ENCODE measurements around the gene INSC.
A peak's percentile ranks its signal among the peaks of the same experiment; 100 is the strongest.

Gene INSC

DNA sequence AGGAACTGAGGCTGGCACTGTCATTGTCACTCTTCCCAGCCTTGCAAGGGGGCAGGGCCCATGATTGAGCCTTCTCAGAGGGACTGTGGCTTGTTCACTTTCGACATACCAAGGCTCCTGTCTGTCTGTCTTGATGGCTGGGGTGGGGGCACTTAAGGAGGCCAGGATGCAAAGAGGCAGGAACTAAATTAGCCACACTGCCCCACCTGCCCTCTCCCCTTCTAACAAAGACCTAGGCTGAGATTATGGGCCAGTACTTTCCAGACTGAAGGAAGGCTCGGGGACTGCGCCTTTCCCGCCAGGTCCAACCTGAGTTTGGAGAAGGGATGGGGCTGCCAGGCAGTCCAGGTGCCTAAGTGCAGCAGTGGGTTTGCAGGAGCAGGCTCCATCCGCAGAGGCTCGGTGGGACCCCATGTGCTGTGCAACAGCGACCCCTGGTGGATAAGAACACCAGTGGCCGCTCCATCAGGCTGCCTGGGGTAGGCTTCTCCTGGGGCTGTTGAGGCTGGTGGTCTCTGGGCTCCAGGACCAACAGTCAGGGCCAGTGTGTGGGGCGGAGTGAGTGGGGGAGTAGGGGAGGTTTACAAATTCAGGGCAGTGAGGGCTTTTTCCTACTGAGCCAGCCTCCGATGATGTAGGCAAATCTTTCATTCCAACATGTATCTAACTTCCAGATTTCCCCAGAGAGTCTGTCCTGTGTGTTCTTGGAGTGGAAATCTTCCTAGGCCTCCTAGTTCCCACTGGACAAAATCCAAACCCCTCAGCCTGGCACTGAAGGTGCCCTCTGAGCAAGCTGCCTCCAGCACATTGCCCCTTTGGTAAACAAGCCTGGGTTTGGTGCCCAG lies 93.9 kb downstream of the INSC start:
- TF ChIP-seq POLR2A (IDR thresholded peaks at IDR 0.05; ENCODE audit: low read depth, low read length) (no peak), POLR2AphosphoS5 (IDR thresholded peaks at IDR 0.05; ENCODE audit: low read depth, low read length) (no peak), TAF1 (IDR thresholded peaks at IDR 0.05; ENCODE audit: borderline replicate concordance, low read depth, low read length) (no peak)
- peak; percentile 69 for DNase-seq (ENCODE audit: insufficient read length)
- peak; percentile 97 for FAIRE-seq

GRCh38 chr11:15212876-15213275 lies 98.2 kb downstream of the INSC start:
- DNase-seq (ENCODE audit: insufficient read length), result no peak

GRCh38 chr11:15213471-15214231 lies 98.9 kb downstream of the INSC start:
- FAIRE-seq (no peak), DNase-seq (ENCODE audit: insufficient read length) (no peak)

More at GRCh38 chr11:15212876-15213275, 98.2 kb downstream of the INSC start:
- FAIRE-seq, result no peak
- TF ChIP-seq POLR2A (IDR thresholded peaks at IDR 0.05; ENCODE audit: low read depth, low read length) (no peak), POLR2AphosphoS5 (IDR thresholded peaks at IDR 0.05; ENCODE audit: low read depth, low read length) (no peak)

GRCh38 chr11:15215005-15215404 lies 100.3 kb downstream of the INSC start:
- TF ChIP-seq TAF1 (IDR thresholded peaks at IDR 0.05; ENCODE audit: borderline replicate concordance, low read depth, low read length) (no peak), POLR2AphosphoS5 (IDR thresholded peaks at IDR 0.05; ENCODE audit: low read depth, low read length) (no peak), POLR2A (IDR thresholded peaks at IDR 0.05; ENCODE audit: low read depth, low read length) (no peak)
- FAIRE-seq (no peak), DNase-seq (ENCODE audit: insufficient read length) (no peak)

More at GRCh38 chr11:15213471-15214231, 98.9 kb downstream of the INSC start:
- TF ChIP-seq POLR2A (IDR thresholded peaks at IDR 0.05; ENCODE audit: low read depth, low read length) (no peak), TAF1 (IDR thresholded peaks at IDR 0.05; ENCODE audit: borderline replicate concordance, low read depth, low read length) (no peak), POLR2AphosphoS5 (IDR thresholded peaks at IDR 0.05; ENCODE audit: low read depth, low read length) (no peak)

DNA sequence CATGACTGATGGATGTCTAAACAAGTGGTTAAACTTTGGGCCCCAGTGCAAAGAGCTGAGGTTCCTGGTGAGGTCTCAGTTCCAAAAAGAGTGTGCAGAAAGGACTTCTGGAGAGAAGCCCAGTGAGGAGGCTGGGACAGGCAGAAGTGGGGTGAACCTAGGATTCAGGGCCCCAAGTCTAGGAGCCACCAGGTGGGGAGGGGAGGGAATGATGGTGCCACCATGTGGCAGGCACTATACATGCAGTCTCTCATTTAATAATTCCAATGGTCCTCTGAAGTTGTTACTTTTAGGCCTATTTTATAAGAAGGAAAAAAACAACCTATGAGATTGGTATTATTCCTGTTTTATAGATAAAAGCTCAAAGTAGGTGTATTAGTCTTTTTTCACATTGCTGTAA lies 102.0 kb downstream of the INSC start:
- DNase-seq (ENCODE audit: insufficient read length) (no peak), FAIRE-seq (no peak)
- TF ChIP-seq TAF1 (IDR thresholded peaks at IDR 0.05; ENCODE audit: borderline replicate concordance, low read depth, low read length) (no peak), POLR2A (IDR thresholded peaks at IDR 0.05; ENCODE audit: low read depth, low read length) (no peak), POLR2AphosphoS5 (IDR thresholded peaks at IDR 0.05; ENCODE audit: low read depth, low read length) (no peak)

- TF ChIP-seq POLR2A (IDR thresholded peaks at IDR 0.05; ENCODE audit: low read depth, low read length), result no peak
- no peak for TF ChIP-seq POLR2AphosphoS5 (IDR thresholded peaks at IDR 0.05; ENCODE audit: low read depth, low read length)
- no peak for TF ChIP-seq TAF1 (IDR thresholded peaks at IDR 0.05; ENCODE audit: borderline replicate concordance, low read depth, low read length)
- FAIRE-seq, result no peak
- DNase-seq (ENCODE audit: insufficient read length), result no peak
These were observed 102.7 kb downstream of the INSC start for GRCh38 chr11:15217416-15217815.

- DNase-seq (ENCODE audit: insufficient read length), result no peak
- FAIRE-seq, result no peak
- no peak for TF ChIP-seq POLR2A (IDR thresholded peaks at IDR 0.05; ENCODE audit: low read depth, low read length)
- TF ChIP-seq POLR2AphosphoS5 (IDR thresholded peaks at IDR 0.05; ENCODE audit: low read depth, low read length), result no peak
- no peak for TF ChIP-seq TAF1 (IDR thresholded peaks at IDR 0.05; ENCODE audit: borderline replicate concordance, low read depth, low read length)
These were observed 108.1 kb downstream of the INSC start for GRCh38 chr11:15222777-15223176.

DNA sequence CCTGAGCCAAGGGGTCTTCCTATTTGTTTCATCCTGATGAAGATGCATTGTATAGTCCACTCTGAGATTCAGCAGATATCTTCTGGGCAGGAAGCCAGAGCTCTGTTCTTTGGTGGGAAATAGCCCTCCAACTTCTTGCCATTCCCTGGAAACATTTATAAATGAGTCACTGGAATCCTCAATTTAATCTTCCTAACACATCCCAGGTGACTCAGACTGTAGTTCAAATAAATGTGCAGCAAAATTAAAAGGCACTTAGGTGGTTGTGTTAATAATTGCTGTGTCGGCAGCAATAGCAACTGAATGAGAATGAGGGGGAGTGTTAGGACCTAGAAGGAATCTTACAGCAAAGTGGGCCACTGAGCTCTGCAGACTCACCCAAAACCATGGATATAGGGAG lies 108.6 kb downstream of the INSC start:
- FAIRE-seq, result no peak
- TF ChIP-seq TAF1 (IDR thresholded peaks at IDR 0.05; ENCODE audit: borderline replicate concordance, low read depth, low read length), result no peak
- TF ChIP-seq POLR2A (IDR thresholded peaks at IDR 0.05; ENCODE audit: low read depth, low read length), result no peak
- no peak for TF ChIP-seq POLR2AphosphoS5 (IDR thresholded peaks at IDR 0.05; ENCODE audit: low read depth, low read length)
- no peak for DNase-seq (ENCODE audit: insufficient read length)

DNA sequence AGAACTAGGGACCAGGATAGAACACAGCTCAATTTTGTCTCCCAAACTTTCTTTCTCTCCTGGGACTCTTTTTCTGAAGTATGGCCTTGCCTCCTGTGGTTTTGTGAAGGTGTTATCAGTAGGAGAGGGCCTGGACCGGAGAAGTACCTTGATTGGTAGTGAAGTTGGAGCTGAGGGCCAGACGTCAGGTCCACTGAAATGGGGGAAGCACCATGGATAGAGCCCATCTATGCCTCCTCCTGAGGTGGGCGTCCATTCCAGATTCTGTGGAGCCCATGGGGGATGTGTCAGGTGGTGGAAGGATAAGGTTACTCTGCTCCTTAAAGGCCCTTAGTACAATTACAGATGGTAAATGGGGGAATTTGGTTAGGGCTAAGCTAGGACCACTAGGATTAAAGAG lies 109.7 kb downstream of the INSC start:
- no peak for DNase-seq (ENCODE audit: insufficient read length)
- FAIRE-seq, result no peak
- TF ChIP-seq POLR2AphosphoS5 (IDR thresholded peaks at IDR 0.05; ENCODE audit: low read depth, low read length), result no peak
- TF ChIP-seq TAF1 (IDR thresholded peaks at IDR 0.05; ENCODE audit: borderline replicate concordance, low read depth, low read length), result no peak
- TF ChIP-seq POLR2A (IDR thresholded peaks at IDR 0.05; ENCODE audit: low read depth, low read length), result no peak

DNA sequence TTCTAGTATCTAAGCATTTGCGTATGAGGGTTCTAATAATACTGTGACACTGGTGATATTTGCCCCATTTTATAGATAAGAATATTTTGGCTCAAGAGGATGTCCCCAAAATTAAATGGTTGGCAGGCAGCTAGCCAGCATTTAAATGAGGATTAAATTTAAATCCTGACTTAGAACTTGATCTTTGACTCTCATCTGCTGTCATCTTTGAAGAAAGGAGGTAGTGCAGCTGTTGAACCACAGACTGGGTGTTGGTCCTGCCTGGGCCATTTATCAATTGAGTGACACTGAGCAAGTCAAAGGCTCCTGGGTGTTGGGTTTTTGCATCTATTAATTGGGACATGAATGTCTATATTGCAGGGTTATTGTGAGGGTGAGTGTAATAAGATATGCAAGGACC lies 112.3 kb downstream of the INSC start:
- DNase-seq (ENCODE audit: insufficient read length) (no peak), FAIRE-seq (no peak)
- TF ChIP-seq POLR2AphosphoS5 (IDR thresholded peaks at IDR 0.05; ENCODE audit: low read depth, low read length) (no peak), POLR2A (IDR thresholded peaks at IDR 0.05; ENCODE audit: low read depth, low read length) (no peak), TAF1 (IDR thresholded peaks at IDR 0.05; ENCODE audit: borderline replicate concordance, low read depth, low read length) (no peak)

- TF ChIP-seq POLR2A (IDR thresholded peaks at IDR 0.05; ENCODE audit: low read depth, low read length), result no peak
- no peak for TF ChIP-seq TAF1 (IDR thresholded peaks at IDR 0.05; ENCODE audit: borderline replicate concordance, low read depth, low read length)
- no peak for TF ChIP-seq POLR2AphosphoS5 (IDR thresholded peaks at IDR 0.05; ENCODE audit: low read depth, low read length)
- DNase-seq (ENCODE audit: insufficient read length) (no peak), FAIRE-seq (no peak)
These were observed 113.7 kb downstream of the INSC start for GRCh38 chr11:15228331-15228849.
